KMS-11 (cell line): ENCODE measurements around the gene CD3D.

Source experiments
- H2AFZ ChIP-seq: fragments of 200-600 bp; sonication (generic); 2 replicates; pipeline ENCODE4 v1.6.1; 2016; ENCODE audit warnings: antibody characterized with exemption, mixed run types, low read depth
- H3K27ac ChIP-seq: fragments of 200-600 bp; sonication (generic); 2 replicates; pipeline ENCODE4 v1.6.1; 2016; ENCODE audit warnings: mild to moderate bottlenecking, mixed run types
- H3K27me3 ChIP-seq: fragments of 200-600 bp; sonication (generic); 2 replicates; pipeline ENCODE4 v1.6.1; 2017; ENCODE audit warnings: mild to moderate bottlenecking, low read depth, mixed run types, moderate library complexity; ENCODE audit not compliant: insufficient read depth
- H3K36me3 ChIP-seq: fragments of 200-600 bp; sonication (generic); 2 replicates; pipeline ENCODE4 v1.6.1; 2017; ENCODE audit warnings: mild to moderate bottlenecking, mixed run types; ENCODE audit not compliant: insufficient read depth
- H3K4me1 ChIP-seq: fragments of 200-600 bp; sonication (generic); 2 replicates; pipeline ENCODE4 v1.6.1; 2016; ENCODE audit warnings: mild to moderate bottlenecking, low read depth, mixed run types; ENCODE audit not compliant: poor library complexity, severe bottlenecking
- H3K4me2 ChIP-seq: fragments of 200-600 bp; sonication (generic); 2 replicates; pipeline ENCODE4 v1.7.0; 2016; ENCODE audit warnings: mild to moderate bottlenecking, mixed run types
- H3K4me3 ChIP-seq: fragments of 200-600 bp; sonication (generic); IDR thresholded peaks from 2 replicates; pipeline ENCODE4 v1.6.1; 2017; ENCODE audit warnings: low read depth, low read length, mixed read lengths; ENCODE audit not compliant: insufficient read depth
- H3K79me2 ChIP-seq: fragments of 200-600 bp; sonication (generic); 2 replicates; pipeline ENCODE4 v1.6.1; 2016; ENCODE audit warnings: low read depth, mixed run types; ENCODE audit not compliant: insufficient read depth
- H3K9ac ChIP-seq: fragments of 200-600 bp; sonication (generic); 2 replicates; pipeline ENCODE4 v1.6.1; 2016; ENCODE audit warnings: mild to moderate bottlenecking, mixed run types
- H4K20me1 ChIP-seq: fragments of 200-600 bp; sonication (generic); 2 replicates; pipeline ENCODE4 v1.6.1; 2016; ENCODE audit warnings: mild to moderate bottlenecking, mixed run types; ENCODE audit not compliant: insufficient read depth
- CTCF ChIP-seq: fragments of 200-600 bp; sonication (generic); conservative IDR thresholded peaks from 2 replicates; pipeline ENCODE4 v1.6.1; 2017; ENCODE audit warnings: low read depth, mild to moderate bottlenecking, antibody characterized with exemption, low read length, moderate library complexity, mixed read lengths

Gene CD3D

GRCh38 chr11:118295199-118295598, 47.3 kb downstream of the CD3D start:
- Histone ChIP-seq H3K36me3 (no peaks in the 10 kb centered on the region), H3K27ac (no peak overlapping the region), H3K79me2 (no peaks in the 10 kb centered on the region), H3K4me1 (no peaks in the 10 kb centered on the region), H4K20me1 (no peaks in the 10 kb centered on the region), H2AFZ (no peak overlapping the region), H3K9ac (no peak overlapping the region), H3K27me3 (no peaks in the 10 kb centered on the region), H3K4me2 (no peak overlapping the region), H3K4me3 (no peak overlapping the region)
- no peak for TF ChIP-seq CTCF

GRCh38 chr11:118294053-118294452, 48.5 kb downstream of the CD3D start:
- H3K4me1 ChIP-seq: no peaks in the 10 kb centered on the region
- no peak for TF ChIP-seq CTCF
- H3K9ac ChIP-seq: no peak overlapping the region

GRCh38 chr11:118291477-118292135, 50.9 kb downstream of the CD3D start:
- Histone ChIP-seq H3K4me1 (no peaks in the 10 kb centered on the region), H3K9ac (no peak overlapping the region), H3K27ac (no peak overlapping the region), H4K20me1 (no peaks in the 10 kb centered on the region), H2AFZ (no peak overlapping the region), H3K4me3 (no peak overlapping the region), H3K4me2 (no peak overlapping the region), H3K27me3 (no peaks in the 10 kb centered on the region), H3K36me3 (no peaks in the 10 kb centered on the region), H3K79me2 (no peaks in the 10 kb centered on the region)
- no peak for TF ChIP-seq CTCF

More at GRCh38 chr11:118294053-118294452, 48.5 kb downstream of the CD3D start:
- H3K4me3 ChIP-seq: no peak overlapping the region
- H3K27me3 ChIP-seq: no peaks in the 10 kb centered on the region
- H3K4me2 ChIP-seq: no peak overlapping the region
- no peaks in the 10 kb centered on the region for H4K20me1 ChIP-seq
- no peaks in the 10 kb centered on the region for H3K36me3 ChIP-seq
- H2AFZ ChIP-seq: no peak overlapping the region
- no peaks in the 10 kb centered on the region for H3K79me2 ChIP-seq
- H3K27ac ChIP-seq: no peak overlapping the region

- Histone ChIP-seq H2AFZ (no peak overlapping the region), H3K36me3 (no peaks in the 10 kb centered on the region), H3K4me2 (no peak overlapping the region), H3K4me3 (no peak overlapping the region), H3K27ac (no peak overlapping the region), H3K4me1 (no peaks in the 10 kb centered on the region), H4K20me1 (no peaks in the 10 kb centered on the region), H3K27me3 (no peaks in the 10 kb centered on the region), H3K79me2 (no peaks in the 10 kb centered on the region), H3K9ac (no peak overlapping the region)
- TF ChIP-seq CTCF: no peak
Measured at GRCh38 chr11:118290923-118291322, 51.6 kb downstream of the CD3D start.
